HEK293 (cell line): Measurements from ENCODE around the gene KRT36.
A peak's percentile ranks its signal among the peaks of the same experiment; 100 is the strongest.

Experiments
- CTCF ChIA-PET: fragments of 350-600 bp; formaldehyde crosslinking; extraction: SDS; loops from one replicate; lab custom pipeline; 2021; ENCODE audit warnings: antibody characterized with exemption; lab: Yijun Ruan, JAX
- POLR2A ChIA-PET: fragments of 300-600 bp; formaldehyde crosslinking; extraction: SDS; loops from one replicate; lab custom pipeline; 2020; ENCODE audit warnings: antibody characterized with exemption, inconsistent platforms; lab: Yijun Ruan, JAX
- H3K27ac ChIP-seq: fragments of 200-500 bp; sonication (Bioruptor generic); 2 replicates; pipeline ENCODE4 v1.5.1; 2014; ENCODE audit warnings: low read depth, low read length, control low read depth, inconsistent platforms; ENCODE audit errors: extremely low read depth
- H3K36me3 ChIP-seq, 2 experiments: fragments of 200-500 bp in 1 of 2; sonication (Bioruptor generic) in 1 of 2; 1 replicate in 1 of 2; 2 replicates in 1 of 2; pipeline ENCODE4 v1.5.1; 2014 to 2017; ENCODE audit warnings: inconsistent platforms in 2 of 2, low read length in 2 of 2; ENCODE audit not compliant: control insufficient read depth in 2 of 2, insufficient read depth in 1 of 2
- H3K4me1 ChIP-seq: fragments of 200-500 bp; sonication (Bioruptor generic); 2 replicates; pipeline ENCODE4 v1.5.1; 2014; ENCODE audit warnings: mild to moderate bottlenecking, low read length, inconsistent platforms; ENCODE audit not compliant: control insufficient read depth, insufficient read depth
- H3K4me3 ChIP-seq: 2 replicates; pipeline ENCODE4 v1.5.1; 2011; ENCODE audit warnings: low read depth, mild to moderate bottlenecking, control low read depth, low read length, moderate library complexity
- H3K9me3 ChIP-seq: fragments of 200-500 bp; sonication (Bioruptor generic); 2 replicates; pipeline ENCODE4 v1.5.1; 2014; ENCODE audit warnings: low read depth, low read length, inconsistent platforms; ENCODE audit not compliant: control insufficient read depth, insufficient read depth
- BCL11B ChIP-seq: fragments of 450-650 bp; formaldehyde crosslinking; IDR thresholded peaks from 2 replicates; pipeline ENCODE4 v1.5.1; 2016; ENCODE audit warnings: low read depth, missing biosample characterization, missing genetic modification characterization
- CTCF ChIP-seq: fragments of 450-650 bp; formaldehyde crosslinking; IDR thresholded peaks from 2 replicates; pipeline ENCODE4 v1.5.1; 2016; ENCODE audit warnings: missing biosample characterization, missing genetic modification characterization
- GFI1B ChIP-seq: fragments of 450-650 bp; formaldehyde crosslinking; IDR thresholded peaks from 2 replicates; pipeline ENCODE4 v1.5.1; 2016; ENCODE audit warnings: missing biosample characterization, missing genetic modification characterization
- GLI2 ChIP-seq: fragments of 450-650 bp; formaldehyde crosslinking; IDR thresholded peaks from 2 replicates; pipeline ENCODE4; 2017; ENCODE audit warnings: missing biosample characterization, missing genetic modification characterization, low read depth, borderline replicate concordance
- GLI4 ChIP-seq: fragments of 450-650 bp; formaldehyde crosslinking; IDR thresholded peaks from 2 replicates; pipeline ENCODE4 v1.5.1; 2016; ENCODE audit warnings: missing biosample characterization, missing genetic modification characterization
- OSR2 ChIP-seq: fragments of 450-650 bp; formaldehyde crosslinking; IDR thresholded peaks from 2 replicates; pipeline ENCODE4 v1.5.1; 2016; ENCODE audit warnings: missing biosample characterization, missing genetic modification characterization
- PRDM1 ChIP-seq: fragments of 450-650 bp; formaldehyde crosslinking; IDR thresholded peaks from 2 replicates; pipeline ENCODE4; 2016; ENCODE audit warnings: missing biosample characterization, missing genetic modification characterization
- PRDM10 ChIP-seq: fragments of 450-650 bp; formaldehyde crosslinking; IDR thresholded peaks from 2 replicates; pipeline ENCODE4 v1.5.1; 2016; ENCODE audit warnings: missing biosample characterization, missing genetic modification characterization
- SCRT2 ChIP-seq: fragments of 450-650 bp; formaldehyde crosslinking; IDR thresholded peaks from 2 replicates; pipeline ENCODE4 v1.5.1; 2016; ENCODE audit warnings: missing biosample characterization, missing genetic modification characterization
- ZBTB26 ChIP-seq: fragments of 450-650 bp; formaldehyde crosslinking; optimal IDR thresholded peaks from 2 replicates; pipeline ENCODE3; 2016; ENCODE audit warnings: missing biosample characterization, mild to moderate bottlenecking, missing genetic modification characterization
- ZNF10 ChIP-seq: fragments of 450-650 bp; formaldehyde crosslinking; IDR thresholded peaks from 2 replicates; pipeline ENCODE4 v1.5.1; 2017; ENCODE audit warnings: missing biosample characterization, missing genetic modification characterization
- ZNF133 ChIP-seq: fragments of 450-650 bp; formaldehyde crosslinking; IDR thresholded peaks from 2 replicates; pipeline ENCODE4 v1.5.1; 2016; ENCODE audit warnings: missing biosample characterization, missing genetic modification characterization
- ZNF175 ChIP-seq: fragments of 450-650 bp; formaldehyde crosslinking; IDR thresholded peaks from 2 replicates; pipeline ENCODE4 v1.5.1; 2016; ENCODE audit warnings: missing biosample characterization, missing genetic modification characterization
- ZNF184 ChIP-seq: fragments of 450-650 bp; IDR thresholded peaks from 2 replicates; pipeline ENCODE4 v1.5.1; 2018; ENCODE audit warnings: missing biosample characterization, mild to moderate bottlenecking, missing genetic modification characterization
- ZNF223 ChIP-seq: fragments of 450-650 bp; formaldehyde crosslinking; IDR thresholded peaks from 2 replicates; pipeline ENCODE4 v1.5.1; 2016; ENCODE audit warnings: missing biosample characterization, missing genetic modification characterization
- ZNF280C ChIP-seq: fragments of 450-650 bp; formaldehyde crosslinking; IDR thresholded peaks from 2 replicates; pipeline ENCODE4 v1.5.1; 2016; ENCODE audit warnings: missing biosample characterization, missing genetic modification characterization
- ZNF341 ChIP-seq: fragments of 450-650 bp; formaldehyde crosslinking; IDR thresholded peaks from 2 replicates; pipeline ENCODE4; 2016; ENCODE audit warnings: low read depth, missing biosample characterization, missing genetic modification characterization
- ZNF37A ChIP-seq: fragments of 450-650 bp; IDR thresholded peaks from 2 replicates; pipeline ENCODE4 v1.5.1; 2018; ENCODE audit warnings: missing biosample characterization, missing genetic modification characterization
- ZNF629 ChIP-seq: fragments of 450-650 bp; formaldehyde crosslinking; IDR thresholded peaks from 2 replicates; pipeline ENCODE4 v1.5.1; 2017; ENCODE audit warnings: missing biosample characterization, missing genetic modification characterization
- ZNF660 ChIP-seq: fragments of 450-650 bp; IDR thresholded peaks from 2 replicates; pipeline ENCODE4 v1.5.1; 2018; ENCODE audit warnings: missing biosample characterization, mild to moderate bottlenecking, missing genetic modification characterization
- ZNF677 ChIP-seq: fragments of 450-650 bp; IDR thresholded peaks from 2 replicates; pipeline ENCODE4 v1.5.0; 2018; ENCODE audit warnings: missing biosample characterization, mild to moderate bottlenecking, missing genetic modification characterization, moderate library complexity
- ZSCAN4 ChIP-seq: fragments of 450-650 bp; formaldehyde crosslinking; IDR thresholded peaks from 2 replicates; pipeline ENCODE4 v1.5.1; 2017; ENCODE audit warnings: missing biosample characterization, missing genetic modification characterization

Gene KRT36

GRCh38 chr17:41466988-41467387, 22.7 kb downstream of the KRT36 start, which contains the start of gene KRT32:
Gene KRT32, minus strand, starts transcription at chr17:41467386. Its CDS starts 61 bp downstream, at chr17:41467325.
- CTCF ChIA-PET: interaction anchor here (0.9 to 1.0 kb wide), 2 partner anchors 82 to 144 kb away, joined by 4 read pairs; no protein-coding TSS in a partner anchor
- POLR2A ChIA-PET: no interaction called here
- Histone ChIP-seq H3K9me3 (no peaks in the 10 kb centered on the region), H3K27ac (no peak within 1 kb of the TSS), H3K36me3 (no peaks in the 10 kb centered on the region), H3K4me3 (no peak within 1 kb of the TSS), H3K4me1 (no peaks in the 10 kb centered on the region)
- TF ChIP-seq GLI2 (tag by site-specific recombination) (no peak), ZBTB26 (tag by site-specific recombination) (no peak), ZNF341 (tag by site-specific recombination) (no peak), BCL11B (tag by site-specific recombination) (no peak)

GRCh38 chr17:41464682-41465081, 25.0 kb downstream of the KRT36 start:
- TF ChIP-seq GFI1B (tag by site-specific recombination) (peak; percentile 61; the same call in 1 of the 2 replicates), GLI4 (no peak), PRDM10 (tag by site-specific recombination) (peak; percentile 10; the same call in 1 of the 2 replicates), ZNF341 (tag by site-specific recombination) (no peak), ZNF677 (tag by site-specific recombination) (no peak), ZNF184 (tag by site-specific recombination) (0 out of 2 replicates have a peak, but pooled peaks have one; percentile 42), ZNF37A (tag by site-specific recombination) (no peak), CTCF (tag by site-specific recombination) (no peak), SCRT2 (tag by site-specific recombination) (peak; percentile 17; the same call in 1 of the 2 replicates), PRDM1 (tag by site-specific recombination) (no peak), ZNF175 (tag by site-specific recombination) (no peak), OSR2 (tag by site-specific recombination) (0 out of 2 replicates have a peak, but pooled peaks have one; percentile 15), ZNF660 (peak; percentile 76), ZNF280C (tag by site-specific recombination) (no peak), ZNF629 (tag by site-specific recombination) (peak; percentile 56; the same call in 1 of the 2 replicates), ZSCAN4 (peak; percentile 39; the same call in 1 of the 2 replicates), ZNF133 (no peak), ZNF223 (no peak), ZNF10 (no peak)
- Histone ChIP-seq H3K4me3 (no peak overlapping the region), H3K27ac (no peak overlapping the region), H3K4me1 (no peaks in the 10 kb centered on the region), H3K36me3 (no peaks in the 10 kb centered on the region), H3K9me3 (no peaks in the 10 kb centered on the region)
- CTCF ChIA-PET: interaction anchor here (0.7 to 1.2 kb wide), 3 partner anchors 47 to 201 kb away, joined by 3 to 4 read pairs (median 4); no protein-coding TSS in a partner anchor
- POLR2A ChIA-PET: no interaction called here
